Effector memory CD8-positive, alpha-beta T cell (primary cell): Measurements from ENCODE around the gene FAM43A.

Experiments
- ATAC-seq: fragments of 150-1000 bp; cut with Tn5 transposase; replicated peaks from 2 replicates; pipeline ENCODE4 v1.10.0; 2021; ENCODE audit warnings: mild to moderate bottlenecking, moderate library complexity
- DNase-seq, 3 experiments: peaks; one replicate each; pipeline ENCODE4 v3.0.0; 2021
- H3K27ac Mint-ChIP-seq, 2 donors: one replicate each; pipeline ENCODE4 v1.8.0; 2022; ENCODE audit warnings: mild to moderate bottlenecking in 2 of 2, mixed read lengths in 2 of 2, moderate library complexity in 2 of 2
- H3K27me3 Mint-ChIP-seq, 2 donors: one replicate each; pipeline ENCODE4 v1.8.0; 2022; ENCODE audit warnings: mixed read lengths in 2 of 2
- H3K36me3 Mint-ChIP-seq: one replicate; pipeline ENCODE4 v1.8.0; 2022; ENCODE audit warnings: mild to moderate bottlenecking, moderate library complexity, mixed read lengths; ENCODE audit not compliant: insufficient read depth
- H3K4me1 Mint-ChIP-seq, 2 donors: one replicate each; pipeline ENCODE4 v1.8.0; 2022; ENCODE audit warnings: low read depth in 2 of 2, mixed read lengths in 2 of 2
- H3K4me3 Mint-ChIP-seq, 2 donors: one replicate each; pipeline ENCODE4 v1.8.0; 2022; ENCODE audit warnings: mild to moderate bottlenecking in 2 of 2, mixed read lengths in 2 of 2, moderate library complexity in 2 of 2
- H3K9me3 Mint-ChIP-seq, 2 donors: one replicate each; pipeline ENCODE4 v1.8.0; 2022; ENCODE audit warnings: mixed read lengths in 2 of 2

The FAM43A gene

DNA sequence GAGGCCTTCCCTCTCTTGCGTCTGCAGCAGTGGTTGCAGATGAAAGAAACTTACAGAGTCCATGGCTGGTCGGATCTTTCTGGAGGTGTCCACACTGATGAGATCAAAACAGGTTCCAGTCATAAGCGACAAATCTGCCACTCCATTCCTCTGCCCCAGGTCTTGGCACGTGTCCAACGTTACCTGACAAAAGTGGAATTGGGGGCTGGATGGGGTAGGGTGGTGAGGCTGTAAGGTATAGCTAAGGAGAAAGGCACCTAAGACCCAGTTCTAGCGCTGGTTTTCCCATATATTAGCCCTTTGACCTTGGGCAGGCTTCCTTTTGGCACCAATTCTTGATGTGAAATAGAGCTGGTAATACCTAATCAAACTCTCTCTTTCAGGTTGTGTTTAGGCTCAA, 11.0 kb downstream of the FAM43A start:
- H3K27me3 Mint-ChIP-seq: peaks cover 27 to 37% of the 10 kb centered on the region in 2 donors
- ATAC-seq (no peak), DNase-seq (no peak)
- H3K36me3 Mint-ChIP-seq: peaks cover 3% of the 10 kb centered on the region
- H3K4me1 Mint-ChIP-seq: peaks cover 0 to 6% of the 10 kb centered on the region in 2 donors
- H3K9me3 Mint-ChIP-seq: peaks cover 0 to 2% of the 10 kb centered on the region in 2 donors
- H3K4me3 Mint-ChIP-seq: no peak overlapping the region
- no peak overlapping the region for H3K27ac Mint-ChIP-seq

DNA sequence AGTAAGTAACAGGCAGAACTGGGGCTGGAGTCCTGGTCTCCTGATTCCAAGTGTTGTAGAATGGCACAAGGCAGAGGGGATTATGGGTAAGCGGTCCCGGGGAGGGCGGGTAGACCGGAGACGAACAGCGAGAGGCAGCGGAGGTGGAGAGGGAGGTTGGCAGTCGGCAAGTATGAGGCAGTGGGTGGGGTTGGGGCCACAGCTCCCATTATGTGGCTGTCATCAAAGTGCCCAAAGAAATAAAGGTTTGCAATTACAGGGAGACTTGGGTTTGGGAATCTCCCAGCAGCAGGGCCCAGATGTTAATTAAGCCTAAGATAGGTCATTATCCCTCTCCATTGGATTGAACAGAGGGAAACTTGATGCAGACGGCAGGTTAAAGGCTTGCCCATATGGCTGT, 16.9 kb downstream of the FAM43A start:
- Mint-ChIP-seq H3K27ac (no peak overlapping the region), H3K4me1 (peaks cover 0 to 2% of the 10 kb centered on the region in 2 donors), H3K4me3 (no peak overlapping the region), H3K9me3 (peaks cover 0 to 2% of the 10 kb centered on the region in 2 donors), H3K36me3 (no peaks in the 10 kb centered on the region), H3K27me3 (peaks cover 20 to 22% of the 10 kb centered on the region in 2 donors)
- ATAC-seq: no peak
- no peak for DNase-seq

DNA sequence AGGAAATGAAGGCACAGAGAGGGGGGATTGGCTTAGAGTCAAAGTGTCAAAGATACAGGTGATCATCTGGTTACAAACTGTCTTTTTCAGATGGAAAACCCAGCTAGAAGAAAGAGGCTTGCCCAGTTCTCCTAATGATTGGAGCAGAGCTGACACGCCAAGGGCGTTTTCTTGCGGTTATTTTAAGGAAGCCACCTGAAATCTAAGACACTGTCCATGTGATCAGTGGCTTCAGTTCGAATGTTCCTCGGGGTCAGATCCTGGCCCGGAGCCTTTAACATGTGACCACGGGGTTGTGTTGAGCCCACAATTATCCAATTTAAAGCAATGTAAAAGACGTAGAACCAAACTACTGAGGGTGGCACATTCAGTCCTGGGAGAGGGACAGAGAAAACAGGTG, 19.5 kb downstream of the FAM43A start:
- H3K9me3 Mint-ChIP-seq: peaks cover 3 to 7% of the 10 kb centered on the region in 2 donors

DNA sequence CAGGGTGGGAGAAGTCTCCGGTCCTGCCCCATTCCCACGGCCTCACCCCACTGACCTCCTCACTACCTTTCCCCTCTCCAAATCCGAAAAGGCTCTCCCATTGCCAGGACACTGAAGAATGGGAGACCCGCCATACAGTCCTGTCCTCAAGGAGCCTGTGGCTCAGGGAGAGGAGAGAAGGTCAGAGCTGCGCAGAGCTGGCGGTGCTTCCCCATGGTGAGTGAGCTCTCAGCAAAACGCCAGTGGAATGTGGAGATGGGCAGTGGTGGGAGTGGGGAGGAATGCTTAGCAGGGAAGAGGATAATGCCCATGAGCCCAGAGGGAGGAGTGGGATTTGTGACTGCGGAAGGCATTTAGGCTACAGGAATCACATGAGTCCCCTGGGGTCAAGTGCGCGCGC, 20.1 kb downstream of the FAM43A start:
- Mint-ChIP-seq H3K27ac (no peak overlapping the region), H3K4me1 (peaks cover 0 to 2% of the 10 kb centered on the region in 2 donors), H3K4me3 (no peak overlapping the region), H3K9me3 (peaks cover 3 to 7% of the 10 kb centered on the region in 2 donors), H3K36me3 (no peaks in the 10 kb centered on the region), H3K27me3 (peaks cover 6 to 12% of the 10 kb centered on the region in 2 donors)
- DNase-seq (no peak), ATAC-seq (no peak)

More for the DNA sequence above, 19.5 kb downstream of the FAM43A start:
- Mint-ChIP-seq H3K27ac (peak overlapping the region in 1 of 2 donors; percentile 60), H3K4me1 (peaks cover 0 to 2% of the 10 kb centered on the region in 2 donors), H3K36me3 (no peaks in the 10 kb centered on the region), H3K4me3 (no peak overlapping the region), H3K27me3 (peaks cover 8 to 12% of the 10 kb centered on the region in 2 donors)
- ATAC-seq (no peak), DNase-seq (no peak)

DNA sequence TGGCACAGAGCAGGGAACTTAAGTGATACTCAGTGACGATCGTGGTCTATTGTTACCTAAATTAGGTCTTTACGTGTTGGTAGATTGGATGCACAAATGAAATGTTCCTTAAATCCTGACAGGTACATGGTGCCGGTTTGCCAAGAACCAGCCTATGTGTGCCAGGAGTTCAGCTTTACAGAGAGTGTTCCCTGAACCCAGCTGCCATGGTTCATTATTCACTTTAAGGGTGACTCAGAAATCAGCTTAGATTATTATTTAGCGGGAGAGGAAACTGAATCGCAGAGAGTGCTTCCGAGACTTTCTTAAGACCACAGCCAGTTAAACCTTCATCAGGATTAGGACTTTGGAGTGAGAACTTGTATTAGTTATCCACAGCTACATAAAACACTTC, 21.5 kb downstream of the FAM43A start:
- Mint-ChIP-seq H3K4me1 (peaks cover 0 to 2% of the 10 kb centered on the region in 2 donors), H3K27me3 (peaks cover 3 to 8% of the 10 kb centered on the region in 2 donors), H3K4me3 (no peak overlapping the region), H3K9me3 (peaks cover 3 to 7% of the 10 kb centered on the region in 2 donors), H3K36me3 (no peaks in the 10 kb centered on the region), H3K27ac (no peak overlapping the region)
- DNase-seq: no peak
- no peak for ATAC-seq

DNA sequence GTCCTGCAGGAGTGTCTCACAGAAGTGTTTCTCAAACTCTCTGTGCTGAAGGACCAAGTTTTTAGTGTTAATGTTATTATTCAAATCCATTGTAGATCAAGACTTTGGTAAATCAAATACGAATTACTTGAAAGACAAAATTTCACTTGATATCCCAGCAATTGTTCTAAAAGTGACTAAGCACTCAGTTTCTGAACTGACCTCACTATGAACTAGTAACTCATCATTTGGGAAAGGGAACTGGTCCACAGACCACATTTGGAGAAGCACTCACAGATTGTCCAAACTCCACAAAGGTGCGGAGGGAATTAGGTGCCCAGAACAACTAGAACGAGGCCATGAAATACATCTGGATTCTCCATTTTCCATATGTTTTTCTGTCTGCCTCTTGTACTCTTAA, 25.6 kb downstream of the FAM43A start:
- Mint-ChIP-seq H3K27me3 (no peaks in the 10 kb centered on the region), H3K27ac (no peak overlapping the region), H3K36me3 (no peaks in the 10 kb centered on the region), H3K4me3 (no peak overlapping the region), H3K4me1 (peaks cover 9 to 14% of the 10 kb centered on the region in 2 donors), H3K9me3 (peaks cover 3 to 7% of the 10 kb centered on the region in 2 donors)
- ATAC-seq: no peak
- no peak for DNase-seq

DNA sequence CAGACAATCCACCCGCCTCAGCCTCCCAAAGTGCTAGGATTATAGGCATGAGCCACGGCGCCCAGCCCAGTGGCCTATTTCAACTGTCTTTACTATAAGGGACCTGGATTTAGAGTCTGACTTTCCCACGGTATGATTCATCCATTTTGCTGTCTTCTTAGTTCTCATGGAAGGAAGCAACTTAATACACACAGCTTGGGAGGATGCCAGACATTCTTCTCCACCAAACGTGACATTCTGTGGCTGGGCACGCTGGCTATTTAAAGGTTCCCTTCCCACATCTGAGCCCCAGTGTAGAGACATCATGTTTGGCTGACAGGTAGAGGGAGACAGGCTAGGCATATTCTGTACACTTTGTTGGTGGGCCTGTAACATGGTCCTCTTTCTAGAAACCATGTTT, 26.2 kb downstream of the FAM43A start:
- Mint-ChIP-seq H3K4me3 (no peak overlapping the region), H3K27ac (peak overlapping the region in 1 of 2 donors; percentile 46), H3K27me3 (no peaks in the 10 kb centered on the region)

DNA sequence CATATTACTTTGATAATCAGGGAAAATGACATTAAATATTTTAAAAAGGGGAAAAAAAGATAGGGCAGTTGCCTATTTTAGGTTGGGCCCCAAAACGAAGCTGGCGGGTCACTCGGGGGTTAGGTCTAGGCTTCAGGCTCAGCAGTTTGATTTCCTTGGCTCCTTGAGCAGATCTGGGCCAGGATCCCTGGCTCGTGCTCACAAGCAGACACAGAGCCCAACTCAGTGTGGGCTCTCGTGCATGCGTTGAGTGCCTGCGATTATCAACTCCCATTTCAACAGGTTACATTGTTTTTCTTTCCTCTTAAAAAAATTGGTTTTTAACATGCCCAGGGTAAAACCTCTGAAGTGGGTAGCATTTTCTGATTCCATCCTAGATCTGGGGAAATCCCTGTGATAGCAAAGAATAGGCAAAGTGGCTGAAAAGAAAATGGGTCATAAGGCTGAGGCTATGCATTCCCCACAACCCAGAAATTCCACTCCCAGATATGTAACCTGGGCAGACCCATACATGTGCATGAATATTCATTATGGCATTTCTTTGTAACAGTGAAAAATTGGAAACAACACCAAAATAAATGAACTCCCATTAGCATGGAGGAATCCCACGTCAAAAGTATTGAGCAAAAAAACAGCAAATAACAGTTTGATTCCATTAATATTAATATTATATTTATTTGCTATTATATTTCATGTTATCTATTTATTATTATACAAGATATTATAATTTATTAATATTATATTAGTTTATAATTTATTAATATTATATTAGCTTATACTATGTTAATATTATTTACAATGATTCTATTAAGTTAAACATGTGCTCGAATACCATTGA, 27.8 kb downstream of the FAM43A start:
- ATAC-seq: no peak
- DNase-seq: no peak

More for the DNA sequence above, 26.2 kb downstream of the FAM43A start:
- no peaks in the 10 kb centered on the region for H3K36me3 Mint-ChIP-seq
- DNase-seq (no peak), ATAC-seq (no peak)
- H3K4me1 Mint-ChIP-seq: peaks cover 9 to 16% of the 10 kb centered on the region in 2 donors
- H3K9me3 Mint-ChIP-seq: peaks cover 3 to 7% of the 10 kb centered on the region in 2 donors

GRCh38 chr3:194714137-194714455, 28.4 kb downstream of the FAM43A start:
- Mint-ChIP-seq H3K36me3 (no peaks in the 10 kb centered on the region), H3K4me1 (peaks cover 9 to 16% of the 10 kb centered on the region in 2 donors), H3K4me3 (no peak overlapping the region), H3K27ac (no peak overlapping the region), H3K9me3 (no peaks in the 10 kb centered on the region), H3K27me3 (no peaks in the 10 kb centered on the region)
- DNase-seq: no peak
- no peak for ATAC-seq

More for the DNA sequence above, 27.8 kb downstream of the FAM43A start:
- Mint-ChIP-seq H3K27ac (no peak overlapping the region), H3K27me3 (no peaks in the 10 kb centered on the region), H3K36me3 (no peaks in the 10 kb centered on the region), H3K9me3 (peaks cover 0 to under 1% of the 10 kb centered on the region in 2 donors), H3K4me1 (peaks cover 9 to 16% of the 10 kb centered on the region in 2 donors), H3K4me3 (no peak overlapping the region)

- Mint-ChIP-seq H3K36me3 (no peaks in the 10 kb centered on the region), H3K27ac (peak overlapping the region; percentile 91 to 94), H3K4me3 (peak overlapping the region in 1 of 2 donors; percentile 43), H3K4me1 (peaks cover 9 to 16% of the 10 kb centered on the region in 2 donors), H3K9me3 (no peaks in the 10 kb centered on the region), H3K27me3 (no peaks in the 10 kb centered on the region)
- DNase-seq (no peak), ATAC-seq (no peak)
These were observed 28.9 kb downstream of the FAM43A start for GRCh38 chr3:194714564-194714963.

DNA sequence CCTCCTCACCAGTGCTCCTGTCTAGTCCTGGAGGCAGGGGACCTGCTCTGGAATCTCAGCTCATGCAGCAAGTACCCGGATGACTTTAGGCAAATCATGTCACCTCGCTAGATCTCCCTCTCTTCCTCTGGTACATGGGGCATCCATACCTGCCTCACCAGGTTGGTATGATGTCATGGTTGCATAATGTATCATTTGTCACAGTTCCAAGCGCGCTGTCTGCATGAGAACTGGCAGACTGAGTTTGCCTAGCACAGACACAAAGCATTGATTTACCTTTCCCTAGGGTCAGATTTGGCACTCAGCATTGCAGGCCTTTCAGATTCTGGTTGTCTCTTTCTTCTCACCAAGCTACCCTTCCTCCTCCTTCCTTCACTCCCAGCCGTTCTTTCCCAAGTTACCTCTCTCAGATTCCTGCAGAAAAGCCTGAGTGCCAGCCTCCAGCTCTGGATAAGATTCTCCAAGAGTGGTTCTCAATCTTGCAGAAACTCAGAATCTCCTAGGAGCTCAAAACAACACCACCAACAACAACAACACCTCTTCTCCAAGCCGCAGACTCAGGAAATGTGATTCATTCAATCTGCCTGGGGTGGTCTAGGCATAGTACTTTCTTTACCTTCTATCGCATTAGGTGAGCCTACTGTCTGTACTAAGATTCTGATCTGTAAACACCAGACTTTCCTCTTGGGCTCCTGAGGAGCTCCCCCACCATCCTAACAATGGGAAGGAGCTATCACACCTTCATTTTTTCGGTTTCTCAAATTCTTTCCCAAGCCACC, 29.5 kb downstream of the FAM43A start:
- ATAC-seq (peak; percentile 93), DNase-seq (peak; percentile 19 to 39 (median 37))
- H3K27ac Mint-ChIP-seq: peak overlapping the region; percentile 91 to 94
- peaks cover 9 to 16% of the 10 kb centered on the region in 2 donors for H3K4me1 Mint-ChIP-seq
- H3K4me3 Mint-ChIP-seq: peak overlapping the region; percentile 32 to 43
- no peaks in the 10 kb centered on the region for H3K27me3 Mint-ChIP-seq
- no peaks in the 10 kb centered on the region for H3K9me3 Mint-ChIP-seq
- H3K36me3 Mint-ChIP-seq: no peaks in the 10 kb centered on the region

DNA sequence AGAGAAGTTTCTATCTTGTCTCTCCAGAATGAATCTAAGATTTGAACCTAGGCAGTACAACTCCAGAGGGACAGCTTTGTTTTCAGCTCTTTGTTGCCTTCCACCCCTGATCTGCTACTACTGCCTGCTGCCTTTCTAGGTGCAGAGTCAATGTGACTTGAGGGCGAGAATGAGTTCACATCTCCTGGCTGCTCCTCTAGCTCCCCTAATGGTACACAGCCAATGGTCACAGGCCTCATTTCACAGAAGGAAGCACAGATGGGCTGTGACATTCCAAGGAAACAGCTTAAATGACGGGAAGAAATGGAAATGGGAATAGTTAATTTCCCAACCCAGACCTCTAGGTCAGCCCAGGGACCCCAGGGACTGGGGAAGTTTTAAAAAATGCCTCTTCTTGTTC, 32.4 kb downstream of the FAM43A start:
- H3K9me3 Mint-ChIP-seq: no peaks in the 10 kb centered on the region
- peaks cover 9 to 16% of the 10 kb centered on the region in 2 donors for H3K4me1 Mint-ChIP-seq
- no peak for ATAC-seq
- no peak for DNase-seq
- no peak overlapping the region for H3K4me3 Mint-ChIP-seq
- H3K36me3 Mint-ChIP-seq: no peaks in the 10 kb centered on the region
- peaks cover 0 to 8% of the 10 kb centered on the region in 2 donors for H3K27me3 Mint-ChIP-seq
- peak overlapping the region in 1 of 2 donors; percentile 17 for H3K27ac Mint-ChIP-seq

GRCh38 chr3:194720048-194720447, 34.4 kb downstream of the FAM43A start:
- peaks cover 0 to 8% of the 10 kb centered on the region in 2 donors for H3K27me3 Mint-ChIP-seq
- H3K36me3 Mint-ChIP-seq: no peaks in the 10 kb centered on the region
- H3K4me1 Mint-ChIP-seq: peaks cover 6 to 10% of the 10 kb centered on the region in 2 donors
- H3K4me3 Mint-ChIP-seq: no peak overlapping the region
- H3K9me3 Mint-ChIP-seq: no peaks in the 10 kb centered on the region
- H3K27ac Mint-ChIP-seq: no peak overlapping the region
- ATAC-seq (no peak), DNase-seq (no peak)
